Loucy (cell line): ENCODE measurements around the gene NAT8L.

ENCODE experiments used
- EZH2phosphoT487 ChIP-seq: fragments of 200-600 bp; IDR thresholded peaks from 2 replicates; pipeline ENCODE4 v1.6.1; 2018; ENCODE audit warnings: antibody characterized with exemption, mild to moderate bottlenecking, moderate library complexity, borderline replicate concordance
- TF ChIP-seq, protein P1 (sequence below): fragments of 200-600 bp; sonication (generic); conservative IDR thresholded peaks from 2 replicates; pipeline ENCODE4 v1.5.1; 2014; ENCODE audit warnings: mild to moderate bottlenecking, antibody characterized with exemption, low read length

DNA sequence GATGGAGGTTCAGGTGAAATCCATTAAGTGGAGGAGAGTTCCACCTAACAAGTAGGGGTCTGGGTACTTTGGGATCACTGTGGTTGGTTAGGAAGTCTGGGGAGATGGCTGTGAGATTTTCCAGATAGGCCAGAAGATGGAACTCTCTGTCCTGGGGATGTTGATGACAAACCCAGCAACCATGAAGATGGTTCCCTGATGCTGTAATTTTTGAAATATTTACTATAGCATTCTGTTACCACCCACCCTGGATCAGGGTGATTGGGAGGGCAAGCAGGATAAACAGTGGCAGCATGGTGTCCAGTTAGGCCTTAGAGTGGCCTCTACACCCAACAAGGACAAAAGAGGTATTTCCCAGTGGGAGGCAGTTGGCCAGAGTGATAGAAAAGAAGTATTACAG lies 34.4 kb upstream of the NAT8L start:
- TF ChIP-seq, protein P1, sequence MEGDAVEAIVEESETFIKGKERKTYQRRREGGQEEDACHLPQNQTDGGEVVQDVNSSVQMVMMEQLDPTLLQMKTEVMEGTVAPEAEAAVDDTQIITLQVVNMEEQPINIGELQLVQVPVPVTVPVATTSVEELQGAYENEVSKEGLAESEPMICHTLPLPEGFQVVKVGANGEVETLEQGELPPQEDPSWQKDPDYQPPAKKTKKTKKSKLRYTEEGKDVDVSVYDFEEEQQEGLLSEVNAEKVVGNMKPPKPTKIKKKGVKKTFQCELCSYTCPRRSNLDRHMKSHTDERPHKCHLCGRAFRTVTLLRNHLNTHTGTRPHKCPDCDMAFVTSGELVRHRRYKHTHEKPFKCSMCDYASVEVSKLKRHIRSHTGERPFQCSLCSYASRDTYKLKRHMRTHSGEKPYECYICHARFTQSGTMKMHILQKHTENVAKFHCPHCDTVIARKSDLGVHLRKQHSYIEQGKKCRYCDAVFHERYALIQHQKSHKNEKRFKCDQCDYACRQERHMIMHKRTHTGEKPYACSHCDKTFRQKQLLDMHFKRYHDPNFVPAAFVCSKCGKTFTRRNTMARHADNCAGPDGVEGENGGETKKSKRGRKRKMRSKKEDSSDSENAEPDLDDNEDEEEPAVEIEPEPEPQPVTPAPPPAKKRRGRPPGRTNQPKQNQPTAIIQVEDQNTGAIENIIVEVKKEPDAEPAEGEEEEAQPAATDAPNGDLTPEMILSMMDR, result no peak
- no peak for TF ChIP-seq EZH2phosphoT487
